GM12878 (cell line): ENCODE data around the gene FYB1. TPM values are rescaled to one million over a fixed set of nuclear protein-coding genes. Genes with fewer than 3 reads are reported as not detected.

Experiments used
- ATAC-seq: fragments of 200-7000 bp; cut with Tn5 transposase; 3 replicates; pipeline ENCODE4 v1.9.1; 2020; ENCODE audit warnings: mild to moderate bottlenecking, moderate library complexity
- BruUV-seq: library from RNA; stranded (reverse); fragments of 400-500 nt; replicated peaks from 2 replicates; lab custom pipeline; 2021; lab: Mats Ljungman, UMichigan
- CTCF ChIA-PET: fragments of 300-600 bp; sonication (Branson Sonifier 250); formaldehyde crosslinking; extraction: SDS; loops from one replicate; lab custom pipeline; 2021; ENCODE audit warnings: inconsistent platforms; lab: Yijun Ruan, JAX
- POLR2A ChIA-PET: fragments of 350-600 bp; formaldehyde crosslinking; extraction: SDS; loops from one replicate; lab custom pipeline; 2021; ENCODE audit warnings: inconsistent platforms; lab: Charles Lee
- RAD21 ChIA-PET: fragments of 300-600 bp; sonication (Branson Sonifier 250); formaldehyde crosslinking; loops from one replicate; lab custom pipeline; 2023; ENCODE audit warnings: antibody characterized with exemption; ENCODE audit not compliant: unreplicated experiment; lab: Charles Lee
- SMC1A ChIA-PET: fragments of 300-600 bp; sonication (Branson Sonifier 250); formaldehyde crosslinking; loops from one replicate; lab custom pipeline; 2023; ENCODE audit not compliant: unreplicated experiment, uncharacterized antibody; lab: Charles Lee
- DNase-seq: peaks from one replicate; pipeline ENCODE4 v3.0.0-alpha.2; 2011; ENCODE audit warnings: low read depth, low spot score
- FAIRE-seq: peaks from 3 replicates; lab custom pipeline; 2011; peaks lifted over from hg19 to GRCh38; lab: Jason Lieb, UNC
- H2AFZ ChIP-seq: 2 replicates; pipeline ENCODE4 v1.6.0; 2011; ENCODE audit warnings: low read depth, low read length, control low read depth; ENCODE audit not compliant: control insufficient read depth
- H3K27ac ChIP-seq: 2 replicates; pipeline ENCODE4 v1.5.1; 2011; ENCODE audit warnings: control low read depth; ENCODE audit not compliant: control insufficient read depth, insufficient read depth
- H3K27me3 ChIP-seq, 2 experiments: replicated peaks in 1 of 2; 2 replicates each; pipeline versions ENCODE4 v1.6.0 to v1.6.1; 2011; ENCODE audit warnings: low read length in 1 of 2; ENCODE audit not compliant: control insufficient read depth in 2 of 2, insufficient read depth in 2 of 2
- H3K36me3 ChIP-seq, 2 experiments: 2 replicates each; pipeline ENCODE4 v1.5.1; 2011; ENCODE audit warnings: low read length in 1 of 2; ENCODE audit not compliant: control insufficient read depth in 2 of 2, insufficient read depth in 2 of 2
- H3K4me1 ChIP-seq: 2 replicates; pipeline ENCODE4 v1.6.1; 2011; ENCODE audit warnings: mild to moderate bottlenecking, low read length, moderate library complexity, mixed read lengths; ENCODE audit not compliant: control insufficient read depth, insufficient read depth
- H3K4me2 ChIP-seq: 2 replicates; pipeline ENCODE4 v1.6.0; 2011; ENCODE audit warnings: control low read depth; ENCODE audit not compliant: control insufficient read depth, insufficient read depth
- H3K4me3 ChIP-seq: fragments of 200-600 bp; sonication (generic); 2 replicates; pipeline ENCODE4 v1.5.1; 2016
- H3K79me2 ChIP-seq: 2 replicates; pipeline ENCODE4 v1.6.0; 2011; ENCODE audit warnings: low read length; ENCODE audit not compliant: control insufficient read depth, insufficient read depth
- H3K9ac ChIP-seq: 2 replicates; pipeline ENCODE4 v1.8.0; 2011; ENCODE audit warnings: low read length, control low read depth, mixed read lengths; ENCODE audit not compliant: control insufficient read depth, insufficient read depth
- H3K9me3 ChIP-seq: replicated peaks from 3 replicates; pipeline ENCODE4 v1.5.1; 2011; ENCODE audit warnings: mild to moderate bottlenecking, low read length; ENCODE audit not compliant: control insufficient read depth, insufficient read depth
- H4K20me1 ChIP-seq: 2 replicates; pipeline ENCODE4 v1.6.0; 2011; ENCODE audit not compliant: control insufficient read depth, insufficient read depth
- CBFB ChIP-seq: IDR thresholded peaks from 2 replicates; pipeline ENCODE4 v1.6.1; 2016; ENCODE audit warnings: antibody characterized with exemption, low read depth
- CBX5 ChIP-seq: sonication (generic); IDR thresholded peaks from 2 replicates; pipeline ENCODE4 v1.6.1; 2016; ENCODE audit warnings: low read depth, moderate library complexity, mild to moderate bottlenecking, inconsistent platforms
- GATAD2B ChIP-seq: fragments of 450-650 bp; conservative IDR thresholded peaks from 2 replicates; pipeline ENCODE4 v1.6.1; 2017; ENCODE audit warnings: low read depth, mild to moderate bottlenecking, moderate library complexity
- HDAC6 ChIP-seq: fragments of 200-600 bp; sonication (generic); IDR thresholded peaks from one replicate; pipeline ENCODE4 v1.8.0; 2017; ENCODE audit warnings: antibody characterized with exemption; ENCODE audit not compliant: unreplicated experiment
- MLLT1 ChIP-seq: fragments of 450-650 bp; IDR thresholded peaks from 2 replicates; pipeline ENCODE4 v1.6.1; 2016; ENCODE audit warnings: mild to moderate bottlenecking
- MTA3 ChIP-seq: IDR thresholded peaks from 2 replicates; pipeline ENCODE4 v1.6.1; 2012; ENCODE audit warnings: low read length, inconsistent platforms, borderline replicate concordance
- PAX8 ChIP-seq: fragments of 450-650 bp; IDR thresholded peaks from 2 replicates; pipeline ENCODE4 v1.6.1; 2017; ENCODE audit warnings: mild to moderate bottlenecking, moderate library complexity
- PBX3 ChIP-seq: IDR thresholded peaks from 2 replicates; pipeline ENCODE4 v1.6.1; 2011; ENCODE audit warnings: mild to moderate bottlenecking, low read depth, low read length, moderate library complexity; ENCODE audit not compliant: insufficient replicate concordance
- REST ChIP-seq: IDR thresholded peaks from 2 replicates; pipeline ENCODE4 v1.6.1; 2012; ENCODE audit warnings: mild to moderate bottlenecking, low read depth, low read length
- SPI1 ChIP-seq: IDR thresholded peaks from 2 replicates; pipeline ENCODE4 v1.6.1; 2011; ENCODE audit warnings: low read depth, mild to moderate bottlenecking, low read length, moderate library complexity, borderline replicate concordance; ENCODE audit not compliant: insufficient read depth
- SREBF1 ChIP-seq: IDR thresholded peaks from 2 replicates; pipeline ENCODE4 v1.6.1; 2012; ENCODE audit warnings: mild to moderate bottlenecking, low read length
- STAT1 ChIP-seq: fragments of 450-650 bp; conservative IDR thresholded peaks from 2 replicates; pipeline ENCODE4 v1.6.1; 2014; ENCODE audit warnings: antibody characterized with exemption, mild to moderate bottlenecking
- STAT3 ChIP-seq: IDR thresholded peaks from 2 replicates; pipeline ENCODE4 v1.6.1; 2011; ENCODE audit warnings: low read depth, low read length, improper control_type of control experiment
- ZBTB33 ChIP-seq: fragments of 450-650 bp; IDR thresholded peaks from 2 replicates; pipeline ENCODE4 v1.6.1; 2017; ENCODE audit warnings: mild to moderate bottlenecking
- ZNF217 ChIP-seq: fragments of 450-650 bp; IDR thresholded peaks from 2 replicates; pipeline ENCODE4 v1.6.1; 2017; ENCODE audit warnings: antibody characterized with exemption, mild to moderate bottlenecking
- WGBS: methylation state at CpG from one replicate; pipeline ENCODE4 v1.1.6; 2016; ENCODE audit warnings: low lambda C conversion rate; ENCODE audit not compliant: insufficient replicate concordance, insufficient coverage; ENCODE audit errors: missing lambda C conversion rate; 5-methylcytosine and 5-hydroxymethylcytosine counted together
- in situ Hi-C: fragments of 300-500 bp; cut with MboI; formaldehyde crosslinking; loops from 9 replicates; pipeline ENCODE4 v1.14.3; 2018; ENCODE audit warnings: mixed read lengths
- intact Hi-C: fragments of 100-400 bp; cut with micrococcal nuclease; formaldehyde crosslinking; loops from one replicate; pipeline ENCODE4 v1.14.2; 2022; ENCODE audit not compliant: unreplicated experiment
- polyA plus RNA-seq, 11 experiments: library from polyadenylated mRNA; depleted of rRNA in 4 of 11; unstranded in 6 of 11; stranded (reverse) in 5 of 11; fragments of >200 nt; fragmentation: Nextera tagmentation in 4 of 11; fragmentation: Illumina TruSeq in 1 of 11; extraction: Ambion mirVana in 4 of 11; extraction: Trizol in 1 of 11; gene quantifications; 1 replicate in 1 of 11; 2 replicates in 10 of 11; pipeline versions ENCODE4 v1.2.1 to v1.2.3, GENCODE V29; 2011 to 2016; ENCODE audit warnings: inconsistent platforms in 2 of 11, missing spikeins in 2 of 11, low read depth in 1 of 11
- total RNA-seq, 4 experiments: library from RNA; depleted of rRNA in 3 of 4; stranded (reverse); fragments of >200 nt in 3 of 4; fragmentation: Illumina TruSeq in 1 of 4; extraction: Trizol in 1 of 4; gene quantifications; 2 replicates each; pipeline versions ENCODE4 v1.2.1 to v1.2.3, GENCODE V29; 2013 to 2021

Gene FYB1
- total and polyA plus RNA-seq, 10 of the 15 experiments (the other 5 are each of a cell fraction or from before 2014, with no cell fraction given) = 0.06 to 4.3 (median 0.25) TPM; not detected in 2

GRCh38 chr5:39178861-39179260, 40.5 kb downstream of the FYB1 start:
- intact Hi-C loops (no loop called here), in situ Hi-C loops (no loop called here)
- H3K9me3 ChIP-seq = no peaks in the 10 kb centered on the region; the same call in 2 of the 3 replicates
- no peak overlapping the region for H3K9ac ChIP-seq
- POLR2A ChIA-PET = no interaction called here
- H3K79me2 ChIP-seq = no peaks in the 10 kb centered on the region
- ATAC-seq = no peak
- H3K36me3 ChIP-seq = no peaks in the 10 kb centered on the region
- H3K4me2 ChIP-seq = no peak overlapping the region
- no peak overlapping the region for H3K4me3 ChIP-seq
- H4K20me1 ChIP-seq = no peaks in the 10 kb centered on the region
- no peak overlapping the region for H3K27ac ChIP-seq
- no peak overlapping the region for H2AFZ ChIP-seq
- H3K4me1 ChIP-seq = peaks cover 4% of the 10 kb centered on the region
- SMC1A ChIA-PET = interaction anchor here (1.2 to 1.9 kb wide), 2 partner anchors 11 to 38 kb away, joined by 3 to 8 read pairs; no protein-coding TSS in a partner anchor
- DNase-seq = no peak
- CTCF ChIA-PET = no interaction called here
- BruUV-seq = no TSS peak
- H3K27me3 ChIP-seq = no peaks in the 10 kb centered on the region
- no peak for FAIRE-seq
- RAD21 ChIA-PET = interaction anchor here (1.6 kb wide), 1 partner anchor 10 kb away, joined by 4 read pairs; no protein-coding TSS in a partner anchor
- 28% methylated on average over 8 of the region's 8 CpGs for WGBS
- no peak for TF ChIP-seq GATAD2B
- TF ChIP-seq SPI1 = no peak
- no peak for TF ChIP-seq MTA3
- TF ChIP-seq ZNF217 = no peak
- TF ChIP-seq CBFB = no peak
- no peak for TF ChIP-seq MLLT1
- no peak for TF ChIP-seq ZBTB33
- no peak for TF ChIP-seq STAT1
- TF ChIP-seq SREBF1 = no peak
- no peak for TF ChIP-seq PAX8
- no peak for TF ChIP-seq HDAC6
- TF ChIP-seq CBX5 = no peak
- no peak for TF ChIP-seq REST
- no peak for TF ChIP-seq STAT3
- no peak for TF ChIP-seq PBX3
